HG02623 (cell line): ENCODE measurements around the gene PIH1D1.

Source experiments
- ATAC-seq: cut with Tn5 transposase; IDR thresholded peaks from one replicate; pipeline ENCODE4 v1.9.1; 2021; ENCODE audit warnings: moderate library complexity; ENCODE audit not compliant: unreplicated experiment

PIH1D1 gene

GRCh38 chr19:49436381-49437017 lies 15.1 kb downstream of the PIH1D1 start:
- no peak for ATAC-seq

GRCh38 chr19:49435670-49436069 lies 15.9 kb downstream of the PIH1D1 start:
- ATAC-seq = no peak

DNA sequence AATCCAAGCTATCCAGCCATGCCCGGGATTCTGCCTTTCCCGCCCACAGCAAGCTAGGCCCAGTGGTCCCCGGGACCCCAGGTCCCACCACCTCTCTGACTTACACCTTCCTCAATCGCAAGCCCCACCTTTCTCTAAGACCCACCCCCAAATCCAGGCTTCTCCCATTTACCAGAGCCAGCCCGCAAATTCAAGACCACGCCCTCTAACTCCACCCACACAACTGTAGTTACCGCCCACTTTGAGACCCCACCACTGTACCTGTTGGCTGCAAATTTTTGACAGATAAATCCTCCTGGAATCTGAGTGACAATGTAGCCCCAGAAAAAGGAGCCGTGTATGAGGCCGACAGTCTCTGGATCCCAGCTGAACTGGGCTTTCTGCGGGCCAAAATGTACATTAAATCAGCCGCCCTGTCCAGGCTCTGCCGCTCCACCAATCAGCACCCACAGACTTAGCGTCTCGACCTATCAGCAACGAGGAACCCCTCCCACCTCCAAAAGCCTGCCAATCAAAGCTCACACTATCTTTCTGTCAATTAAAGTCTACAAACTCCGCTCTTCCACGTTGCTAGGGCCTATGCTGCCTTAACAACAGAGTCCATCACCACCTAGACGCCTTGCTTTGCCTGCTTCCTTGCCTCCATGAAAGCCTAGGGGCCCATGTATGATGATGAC lies 16.6 kb downstream of the PIH1D1 start:
- ATAC-seq = no peak

- ATAC-seq = no peak
Observed at GRCh38 chr19:49433240-49433901, 18.2 kb downstream of the PIH1D1 start.

GRCh38 chr19:49432141-49433073 lies 19.2 kb downstream of the PIH1D1 start:
- no peak for ATAC-seq

DNA sequence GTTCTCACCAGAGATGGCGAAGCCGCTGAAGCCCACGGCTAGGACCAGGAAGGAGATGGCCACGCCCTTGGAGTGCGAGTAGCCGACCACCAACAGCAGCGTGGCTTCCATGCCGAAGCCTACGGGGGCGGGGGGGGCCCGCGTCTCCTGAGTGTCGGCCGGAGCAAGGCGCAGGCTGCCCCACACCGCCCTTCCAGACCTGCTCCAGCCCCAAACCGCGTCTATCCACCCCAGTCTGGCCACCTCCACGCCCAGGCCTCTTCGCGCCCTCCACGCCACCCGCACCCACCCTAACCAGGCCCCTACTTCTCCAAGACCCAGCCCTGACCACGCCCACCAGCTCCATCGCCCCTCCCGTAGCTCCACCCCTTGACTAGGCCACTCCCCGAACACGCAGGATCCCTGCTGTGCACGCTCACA lies 20.3 kb downstream of the PIH1D1 start:
- no peak for ATAC-seq

GRCh38 chr19:49430678-49431329 lies 20.8 kb downstream of the PIH1D1 start:
- ATAC-seq = no peak

DNA sequence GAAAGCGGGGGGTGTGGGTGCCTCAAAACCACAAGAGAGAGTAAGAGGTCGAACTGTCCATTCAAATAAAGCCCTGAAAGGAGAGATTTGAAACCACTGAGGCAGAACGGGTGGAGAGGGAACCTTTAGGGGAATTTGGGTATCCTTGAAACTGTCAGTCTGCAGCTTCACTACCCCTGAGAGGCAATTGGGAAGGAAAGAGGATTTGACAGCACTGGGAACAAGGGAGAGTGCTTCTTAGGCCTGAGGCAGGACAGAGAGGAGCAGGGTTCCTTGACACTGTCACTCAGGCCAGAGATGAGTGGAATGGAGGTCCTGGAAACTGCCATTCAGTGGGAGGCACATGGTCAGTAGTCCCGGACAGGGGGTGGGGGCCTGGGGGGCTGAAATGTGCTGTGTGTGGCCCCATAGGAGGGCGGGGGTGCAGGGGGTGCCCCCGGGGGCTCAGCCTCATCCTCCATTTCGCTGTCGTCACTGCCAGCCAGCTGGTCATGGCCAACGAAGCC lies 21.4 kb downstream of the PIH1D1 start:
- ATAC-seq = no peak

DNA sequence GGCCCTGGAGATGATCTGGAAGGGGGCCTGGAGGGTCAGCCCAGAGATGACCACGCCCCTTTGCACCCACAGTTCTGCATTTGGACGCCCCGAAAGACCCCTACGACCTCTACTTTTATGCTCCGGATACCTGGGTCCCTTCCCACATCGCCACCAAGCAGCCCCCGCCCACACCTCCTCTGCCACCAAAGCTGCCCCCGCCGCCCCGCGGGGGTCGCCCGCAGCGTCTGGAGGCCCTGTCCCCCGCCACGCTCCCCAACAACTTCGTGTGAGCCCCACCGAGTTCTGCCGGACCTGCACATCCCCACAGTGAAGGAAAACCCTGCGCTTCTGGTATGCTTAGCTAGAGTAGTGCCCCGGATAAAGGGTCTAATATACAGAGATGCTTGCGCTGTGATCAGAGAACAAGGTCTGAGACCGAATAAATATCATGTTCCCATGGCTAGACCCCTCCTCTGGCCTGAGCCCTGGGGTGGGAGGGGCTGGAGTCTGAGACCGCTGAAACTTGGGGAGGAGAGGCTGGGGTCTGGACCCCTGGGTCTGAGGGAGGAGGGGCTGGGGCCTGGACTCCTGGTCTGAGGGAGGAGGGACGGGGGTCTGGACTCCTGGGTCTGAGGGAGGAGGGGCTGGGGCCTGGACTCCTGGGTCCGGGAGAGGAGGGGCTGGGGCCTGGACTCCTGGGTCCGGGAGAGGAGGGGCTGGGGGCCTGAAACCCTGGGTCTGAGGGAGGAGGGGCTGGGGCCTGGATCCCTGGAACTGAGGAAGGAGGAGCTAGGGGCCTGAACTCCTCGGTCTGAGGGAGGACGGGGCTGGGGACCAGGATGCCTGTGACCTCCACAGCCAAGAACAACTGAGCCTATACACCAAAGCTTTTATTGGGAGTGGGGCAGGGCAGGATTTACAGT lies 22.8 kb downstream of the PIH1D1 start:
- no peak for ATAC-seq

DNA sequence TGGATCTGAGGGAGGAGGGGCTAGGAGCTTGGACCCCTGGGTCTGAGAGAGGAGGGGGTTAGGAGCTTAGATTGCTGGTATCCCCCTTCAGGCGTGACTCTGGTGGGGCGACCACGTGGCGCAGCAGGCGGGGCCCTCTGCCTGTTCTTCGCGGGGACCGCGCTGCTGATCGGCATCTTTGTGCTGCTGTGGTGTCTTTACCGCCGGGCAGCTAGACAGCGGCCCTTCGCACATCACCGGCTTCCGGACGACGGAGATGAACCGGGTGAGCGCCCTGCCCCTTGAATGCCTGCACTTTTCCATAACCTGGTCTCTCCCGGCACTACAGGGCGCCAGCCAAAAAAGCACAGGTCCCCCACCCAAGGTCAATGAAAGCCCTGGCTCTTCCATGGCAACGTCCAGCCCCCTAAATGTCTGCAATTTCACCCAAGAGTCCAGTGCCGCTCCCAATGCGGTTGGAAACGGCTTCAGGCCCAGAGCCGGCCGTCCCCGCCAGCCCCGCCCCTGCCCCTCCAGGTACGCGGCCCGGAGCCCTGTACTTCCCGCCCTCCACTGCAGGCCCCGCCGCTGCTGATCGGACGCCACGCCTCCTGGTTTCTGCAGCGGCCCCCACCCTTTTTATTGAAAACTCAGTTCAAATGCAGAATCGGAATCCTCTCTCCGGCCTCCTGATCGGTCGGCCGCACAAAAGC lies 23.6 kb downstream of the PIH1D1 start:
- no peak for ATAC-seq

GRCh38 chr19:49427339-49427738 lies 24.3 kb downstream of the PIH1D1 start:
- ATAC-seq = no peak

DNA sequence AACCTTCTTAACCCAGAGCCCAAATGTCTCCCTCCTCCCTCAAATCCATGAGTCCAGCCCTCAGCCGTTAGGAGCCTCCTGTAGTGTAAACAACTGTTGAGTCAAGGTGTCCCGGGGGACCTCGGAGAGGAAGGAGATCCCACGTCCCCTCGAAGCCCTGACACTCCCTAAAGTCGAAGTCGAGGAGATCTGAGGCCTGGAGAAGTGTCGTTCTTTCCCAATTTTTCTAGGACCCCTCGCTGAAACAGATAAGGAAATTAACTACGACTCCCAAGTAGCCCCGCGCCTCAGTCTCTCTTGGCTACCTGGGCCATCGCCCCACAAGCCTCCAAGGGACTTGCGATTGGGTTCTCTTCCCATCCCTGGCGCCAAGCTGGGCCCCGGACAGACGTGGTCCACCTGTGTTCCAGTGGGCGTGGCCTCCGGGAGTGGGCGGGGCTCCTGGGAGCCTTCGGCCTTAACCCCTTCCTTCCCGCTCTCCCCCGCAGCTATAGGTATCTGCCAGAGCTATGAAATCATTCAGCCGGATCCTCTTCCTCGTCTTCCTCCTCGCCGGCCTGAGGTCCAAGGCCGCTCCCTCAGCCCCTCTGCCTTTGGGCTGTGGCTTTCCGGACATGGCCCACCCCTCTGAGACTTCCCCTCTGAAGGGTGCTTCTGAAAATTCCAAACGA lies 25.6 kb downstream of the PIH1D1 start:
- no peak for ATAC-seq

GRCh38 chr19:49425178-49425577 lies 26.4 kb downstream of the PIH1D1 start, which contains the start of gene GFY:
TSS of gene GFY (plus strand) at chr19:49425388. CDS start at chr19:49426431, 1,043 bp downstream.
- no peak for ATAC-seq

GRCh38 chr19:49423985-49424303 lies 27.7 kb downstream of the PIH1D1 start:
- ATAC-seq = no peak

DNA sequence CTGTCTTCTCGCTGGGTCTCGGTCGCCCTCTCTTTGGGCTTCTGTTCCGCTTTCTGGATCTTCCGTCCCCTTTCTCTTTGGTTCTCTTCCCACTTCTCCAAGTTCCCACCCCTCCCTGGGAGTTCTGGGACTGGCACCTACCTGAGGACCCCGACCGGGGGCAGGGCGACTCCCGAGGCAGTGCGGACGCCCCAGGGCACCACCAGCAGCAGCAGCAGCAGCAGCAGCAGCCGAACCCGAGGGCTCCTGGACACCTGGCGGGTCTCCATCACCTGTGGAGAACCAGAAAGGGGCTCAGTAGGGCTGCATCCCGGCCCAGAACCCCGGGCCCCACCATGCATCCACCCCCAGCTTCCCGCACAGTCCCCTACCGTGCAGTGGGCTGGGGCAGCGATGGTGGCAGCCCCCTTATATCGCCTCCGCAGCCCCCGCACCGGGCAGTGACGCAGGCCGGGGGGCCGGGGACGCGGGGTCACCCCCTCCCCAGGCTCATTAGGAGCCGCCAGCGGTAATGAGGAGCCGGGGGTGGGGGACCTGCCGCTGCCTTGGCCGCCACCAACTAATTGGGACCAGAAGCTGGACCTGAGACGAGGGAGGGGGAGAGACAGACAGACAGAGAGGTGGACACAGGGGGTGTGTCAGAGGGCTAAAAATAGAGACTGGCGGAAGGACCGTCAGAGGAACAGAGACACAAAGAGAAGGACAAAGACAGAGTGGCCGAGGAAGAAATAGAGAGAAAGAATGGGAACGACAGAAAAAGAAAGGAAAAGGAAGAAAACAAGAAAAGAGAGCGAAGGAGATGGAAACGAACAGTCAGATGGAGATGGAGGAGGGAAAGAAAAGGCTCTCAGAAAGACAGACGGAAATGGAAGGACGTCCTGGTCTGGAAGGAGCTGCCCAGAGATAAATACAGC lies 28.3 kb downstream of the PIH1D1 start, which contains the start of gene PTH2:
PTH2 (minus strand) TSS at position 371 of the 914 bp plus-strand sequence; CDS start at position 269, 102 bp downstream.
- no peak for ATAC-seq

DNA sequence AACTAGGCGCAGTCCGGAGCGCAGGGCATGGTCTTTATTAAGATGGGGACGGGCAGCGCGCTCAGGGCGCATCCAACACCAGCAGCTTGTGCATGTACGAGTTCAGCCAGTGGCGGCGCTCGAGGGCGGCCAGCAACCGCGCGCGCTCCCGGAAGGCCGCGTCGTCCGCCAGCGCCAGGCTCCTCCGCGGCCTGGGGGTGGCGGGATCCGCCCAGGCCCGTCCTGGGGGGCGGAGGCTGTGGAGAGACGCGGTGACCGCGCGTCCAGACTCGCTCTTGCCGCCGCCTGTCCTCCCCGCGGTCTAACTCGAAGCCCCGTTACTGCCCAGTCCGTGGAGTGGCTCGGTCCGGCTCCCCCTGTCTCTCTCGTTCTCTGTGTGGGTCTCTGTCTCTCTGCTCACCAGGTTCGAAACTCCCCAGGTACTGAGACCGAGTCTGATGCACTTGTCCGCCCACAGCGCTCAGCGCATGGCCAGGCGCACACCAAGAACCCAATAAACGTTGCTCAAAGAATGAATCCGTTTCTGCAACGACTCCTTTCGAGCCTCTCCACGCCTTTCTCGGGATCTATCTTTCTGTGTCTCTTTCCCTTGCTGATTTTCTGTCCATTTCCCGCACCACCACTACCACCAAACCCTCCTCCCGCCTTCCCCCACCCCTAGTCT lies 29.1 kb downstream of the PIH1D1 start:
- ATAC-seq = no peak

DNA sequence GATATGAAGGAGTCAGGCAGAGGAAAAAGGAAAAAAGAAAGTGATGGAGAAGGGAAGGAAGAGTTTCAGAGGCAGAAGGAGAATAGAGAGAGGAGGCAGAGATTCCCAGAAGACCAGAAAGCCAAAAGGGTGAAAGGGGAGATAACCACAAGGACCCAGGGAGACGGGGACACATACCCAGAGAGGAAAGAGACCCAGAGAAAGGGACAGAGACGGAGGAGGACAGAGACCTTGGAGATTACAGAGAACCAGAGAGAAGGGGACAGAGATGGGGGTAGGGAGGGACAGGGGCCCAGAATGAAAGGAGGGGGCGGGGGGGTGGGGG lies 29.8 kb downstream of the PIH1D1 start:
- ATAC-seq = no peak
